Spleen (tissue), 7 donors: ENCODE measurements around the gene VWA3A.

Source experiments
- POLR2A ChIP-seq, 3 donors: fragments of 450-650 bp; IDR thresholded peaks; one replicate each; pipeline ENCODE4 v1.5.1; 2017; ENCODE audit warnings: antibody characterized with exemption in 3 of 3, mild to moderate bottlenecking in 1 of 3
- POLR2AphosphoS5 ChIP-seq, 3 donors: sonication (generic); formaldehyde crosslinking; IDR thresholded peaks; one replicate each; pipeline ENCODE4 v1.5.1; 2017; ENCODE audit warnings: antibody characterized with exemption in 3 of 3
- TF ChIP-seq, protein P1 (sequence below), 11 experiments: fragments of 200-600 bp in 7 of 11; fragments of 450-650 bp in 4 of 11; sonication (generic) in 4 of 11; IDR thresholded peaks in 8 of 11; conservative IDR thresholded peaks in 3 of 11; 1 replicate in 7 of 11; 2 replicates in 4 of 11; pipeline versions ENCODE4 v1.4.0 to v1.8.0; 2016 to 2021; ENCODE audit warnings: antibody characterized with exemption in 11 of 11, inconsistent platforms in 4 of 11, mild to moderate bottlenecking in 1 of 11
- donor health status: DM: no; HTN: no; CAD: no; lungs with moderate emphysema.
- donor health status: DM: no; HTN: no; CAD: no.
- donor health status: DM: no; HTN: no; CAD: no.

DNA sequence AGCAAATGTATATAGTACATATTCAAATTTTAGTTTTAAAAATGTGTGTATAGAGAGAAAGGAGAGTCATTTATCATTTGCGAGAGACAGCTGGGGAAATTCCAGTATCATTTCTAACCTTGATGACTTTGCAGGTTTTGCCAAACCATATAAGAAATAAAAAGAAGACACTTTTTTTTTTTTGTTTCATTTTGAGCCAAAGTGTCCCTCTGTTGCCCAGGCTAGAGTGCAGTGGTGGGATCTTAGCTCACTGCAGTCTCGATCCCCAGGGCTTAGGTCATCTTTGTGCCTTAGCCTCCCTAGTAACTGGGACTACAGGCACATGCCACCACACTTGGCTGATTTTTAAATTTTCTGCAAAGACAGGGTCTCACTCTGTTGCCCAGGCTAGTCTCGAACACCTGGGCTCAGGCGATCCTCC, 38.4 kb upstream of the VWA3A start:
- TF ChIP-seq, protein P1, sequence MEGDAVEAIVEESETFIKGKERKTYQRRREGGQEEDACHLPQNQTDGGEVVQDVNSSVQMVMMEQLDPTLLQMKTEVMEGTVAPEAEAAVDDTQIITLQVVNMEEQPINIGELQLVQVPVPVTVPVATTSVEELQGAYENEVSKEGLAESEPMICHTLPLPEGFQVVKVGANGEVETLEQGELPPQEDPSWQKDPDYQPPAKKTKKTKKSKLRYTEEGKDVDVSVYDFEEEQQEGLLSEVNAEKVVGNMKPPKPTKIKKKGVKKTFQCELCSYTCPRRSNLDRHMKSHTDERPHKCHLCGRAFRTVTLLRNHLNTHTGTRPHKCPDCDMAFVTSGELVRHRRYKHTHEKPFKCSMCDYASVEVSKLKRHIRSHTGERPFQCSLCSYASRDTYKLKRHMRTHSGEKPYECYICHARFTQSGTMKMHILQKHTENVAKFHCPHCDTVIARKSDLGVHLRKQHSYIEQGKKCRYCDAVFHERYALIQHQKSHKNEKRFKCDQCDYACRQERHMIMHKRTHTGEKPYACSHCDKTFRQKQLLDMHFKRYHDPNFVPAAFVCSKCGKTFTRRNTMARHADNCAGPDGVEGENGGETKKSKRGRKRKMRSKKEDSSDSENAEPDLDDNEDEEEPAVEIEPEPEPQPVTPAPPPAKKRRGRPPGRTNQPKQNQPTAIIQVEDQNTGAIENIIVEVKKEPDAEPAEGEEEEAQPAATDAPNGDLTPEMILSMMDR (IDR thresholded peaks at IDR 0.05 in 8 of 11, conservative IDR thresholded peaks at IDR 0.05 in 3 of 11) = no peak
- TF ChIP-seq POLR2A (IDR thresholded peaks at IDR 0.05) (no peak), POLR2AphosphoS5 (IDR thresholded peaks at IDR 0.05) (no peak)
